ENCODE measurements around the gene ASTN2.

DNA sequence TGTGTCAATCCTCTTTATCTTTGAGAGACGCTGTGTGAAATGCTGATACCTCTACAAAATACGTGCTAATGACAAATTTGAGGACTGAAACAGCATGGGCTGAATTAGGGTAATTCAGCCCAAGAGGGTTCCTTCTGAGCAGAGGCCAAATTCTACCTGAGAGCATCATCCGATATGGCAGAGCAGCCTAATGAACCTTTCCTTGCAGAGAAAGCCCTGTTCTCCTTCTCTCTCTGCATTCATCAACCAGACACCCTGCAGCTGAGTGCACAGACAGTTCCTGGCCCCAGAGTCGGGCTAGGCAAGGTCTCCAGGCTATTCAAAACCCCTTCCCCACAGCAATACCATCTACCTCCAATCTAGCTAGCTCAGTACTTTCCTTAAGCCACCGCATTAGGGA, 649.8 kb downstream of the ASTN2 start:
- TF ChIP-seq, protein P1, sequence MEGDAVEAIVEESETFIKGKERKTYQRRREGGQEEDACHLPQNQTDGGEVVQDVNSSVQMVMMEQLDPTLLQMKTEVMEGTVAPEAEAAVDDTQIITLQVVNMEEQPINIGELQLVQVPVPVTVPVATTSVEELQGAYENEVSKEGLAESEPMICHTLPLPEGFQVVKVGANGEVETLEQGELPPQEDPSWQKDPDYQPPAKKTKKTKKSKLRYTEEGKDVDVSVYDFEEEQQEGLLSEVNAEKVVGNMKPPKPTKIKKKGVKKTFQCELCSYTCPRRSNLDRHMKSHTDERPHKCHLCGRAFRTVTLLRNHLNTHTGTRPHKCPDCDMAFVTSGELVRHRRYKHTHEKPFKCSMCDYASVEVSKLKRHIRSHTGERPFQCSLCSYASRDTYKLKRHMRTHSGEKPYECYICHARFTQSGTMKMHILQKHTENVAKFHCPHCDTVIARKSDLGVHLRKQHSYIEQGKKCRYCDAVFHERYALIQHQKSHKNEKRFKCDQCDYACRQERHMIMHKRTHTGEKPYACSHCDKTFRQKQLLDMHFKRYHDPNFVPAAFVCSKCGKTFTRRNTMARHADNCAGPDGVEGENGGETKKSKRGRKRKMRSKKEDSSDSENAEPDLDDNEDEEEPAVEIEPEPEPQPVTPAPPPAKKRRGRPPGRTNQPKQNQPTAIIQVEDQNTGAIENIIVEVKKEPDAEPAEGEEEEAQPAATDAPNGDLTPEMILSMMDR (IDR thresholded peaks at IDR 0.05; ENCODE audit: low read depth, low read length, poor library complexity, severe bottlenecking), result no peak
- TF ChIP-seq EZH2phosphoT487 (IDR thresholded peaks at IDR 0.05; ENCODE audit: borderline replicate concordance, low read length), result no peak

Data from DOHH2 (cell line).